HG02759 (cell line): Measurements from ENCODE around the gene MOB2.
"Not testable (repeated sequence)": the region's sequence is repeated elsewhere in the genome, so short reads cannot be mapped to it uniquely, and the experiment has no call there.

ENCODE experiments used
- ATAC-seq: cut with Tn5 transposase; IDR thresholded peaks from one replicate; pipeline ENCODE4 v1.9.1; 2021; ENCODE audit warnings: mild to moderate bottlenecking, moderate library complexity; ENCODE audit not compliant: unreplicated experiment

The MOB2 gene

DNA sequence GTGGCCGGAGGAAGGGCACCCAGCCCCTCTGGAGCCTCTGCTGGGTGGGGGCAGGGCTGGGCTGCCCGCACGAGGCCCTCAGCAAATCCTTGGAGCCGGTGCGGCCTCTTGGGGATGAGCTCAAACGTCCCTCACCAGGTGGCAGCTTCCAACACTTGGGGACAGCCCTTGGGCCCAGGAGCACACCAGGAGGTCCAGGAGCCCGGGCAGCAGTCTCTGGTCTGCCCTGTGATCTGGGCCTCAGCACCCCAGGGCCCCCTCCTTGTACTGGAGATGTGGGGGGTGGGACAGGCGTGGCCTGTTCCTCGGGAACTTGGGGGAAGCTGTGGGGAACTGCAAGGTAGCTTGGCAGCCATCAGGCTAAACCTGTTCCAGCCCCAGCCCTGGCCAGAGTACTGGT, 40.0 kb downstream of the MOB2 start:
- ATAC-seq, result no peak

DNA sequence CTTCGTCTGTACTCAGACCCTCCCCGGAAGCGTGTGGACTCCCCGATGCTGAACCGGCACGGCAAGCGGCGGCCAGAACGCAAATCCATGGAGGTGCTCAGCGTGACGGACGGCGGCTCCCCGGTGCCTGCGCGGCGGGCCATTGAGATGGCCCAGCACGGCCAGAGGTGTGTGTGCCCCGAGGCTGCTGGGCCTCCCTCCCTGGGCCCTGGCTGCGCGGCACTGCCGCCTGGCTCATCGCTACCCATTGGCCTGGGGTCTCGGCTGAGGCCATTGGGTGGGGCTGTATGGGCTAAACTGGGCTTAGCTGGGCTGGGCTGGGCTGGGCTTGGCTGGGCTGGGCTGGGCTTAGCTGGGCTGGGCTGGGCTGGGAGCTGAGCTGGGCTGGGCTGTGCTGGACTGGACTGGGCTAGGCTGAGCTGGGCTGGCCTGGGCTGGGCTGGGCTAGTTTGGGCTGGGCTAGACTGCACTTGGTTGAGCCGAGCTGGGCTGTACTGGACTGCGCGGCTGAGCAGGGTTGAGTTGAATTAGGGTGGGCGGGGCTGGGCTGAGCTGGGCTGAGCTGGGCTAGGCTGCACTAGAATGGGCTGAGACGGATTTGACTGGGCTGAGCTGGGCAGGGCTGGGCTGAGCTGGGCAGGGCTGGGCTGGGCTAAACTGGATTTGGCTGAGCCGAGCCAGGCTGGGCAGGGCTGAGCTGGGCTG, 40.7 kb downstream of the MOB2 start:
- ATAC-seq, result no peak

DNA sequence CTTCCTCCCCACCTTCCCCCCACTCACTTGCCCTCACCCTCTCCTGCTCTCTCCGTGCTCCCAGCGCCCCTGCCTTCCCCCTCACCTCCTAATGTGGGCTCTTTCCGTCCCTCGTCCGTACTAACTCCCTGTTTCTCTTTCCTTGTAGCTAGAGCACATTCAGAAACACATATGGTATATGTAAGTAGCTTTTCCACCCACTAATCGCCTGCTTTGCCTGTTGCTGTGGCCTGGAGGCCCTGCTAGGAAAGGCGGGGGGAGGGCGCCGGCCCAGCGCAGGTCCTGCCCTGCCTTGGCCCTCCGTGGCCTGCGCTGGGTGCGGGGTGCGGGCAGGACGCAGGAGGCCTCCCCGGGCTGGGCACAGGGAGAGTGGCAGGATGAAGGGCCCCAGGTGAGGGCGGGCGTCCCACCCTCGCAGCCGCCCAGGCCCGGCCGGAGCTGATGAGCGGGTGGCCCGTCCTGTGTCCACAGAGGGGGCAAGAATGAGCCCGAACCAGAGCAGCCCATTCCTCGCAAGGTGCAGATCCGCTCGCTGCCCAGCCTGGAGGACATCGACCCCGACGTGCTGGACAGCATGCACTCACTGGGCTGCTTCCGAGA, 41.7 kb downstream of the MOB2 start:
- ATAC-seq, result no peak

DNA sequence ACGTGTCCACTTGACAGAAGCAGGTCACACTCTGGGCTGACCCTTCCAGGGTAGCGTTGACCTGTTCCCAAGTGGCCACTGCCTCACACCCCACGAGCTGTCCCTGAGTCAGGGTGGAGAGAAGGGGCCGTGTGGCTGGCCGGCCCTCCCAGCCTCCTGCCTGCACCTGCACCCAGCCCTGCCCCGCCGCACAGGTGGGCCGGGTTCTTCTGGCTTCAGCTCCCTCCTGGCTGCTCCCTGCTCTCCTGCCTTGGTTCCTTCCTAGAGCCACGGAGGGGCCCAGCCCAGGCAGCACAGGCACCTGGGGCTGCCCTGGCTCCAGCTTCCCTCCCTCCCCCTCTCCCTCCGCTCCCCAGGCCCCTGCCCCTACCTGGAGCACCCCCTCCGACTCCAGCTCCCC, 42.3 kb downstream of the MOB2 start:
- ATAC-seq, result no peak

DNA sequence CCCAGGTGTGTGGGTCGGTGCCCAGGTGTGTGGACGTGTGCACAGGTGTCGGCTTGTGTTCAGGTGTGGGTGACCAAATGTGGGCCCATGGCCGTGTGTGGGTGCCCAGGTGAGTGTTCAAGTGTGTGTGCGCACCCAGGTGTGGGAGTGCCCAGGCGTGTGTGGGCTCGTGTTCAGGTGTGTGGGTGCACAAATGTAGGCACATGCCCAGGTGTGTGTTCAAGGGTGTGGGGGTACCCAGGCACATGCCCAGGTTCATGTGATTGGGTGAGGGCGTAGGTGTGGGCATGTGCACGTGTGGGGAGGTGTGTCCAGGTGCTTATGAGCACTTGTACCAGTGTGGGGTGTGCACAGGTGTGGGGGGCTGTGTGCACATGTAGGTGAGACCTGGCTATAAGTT, 42.8 kb downstream of the MOB2 start:
- no peak for ATAC-seq

DNA sequence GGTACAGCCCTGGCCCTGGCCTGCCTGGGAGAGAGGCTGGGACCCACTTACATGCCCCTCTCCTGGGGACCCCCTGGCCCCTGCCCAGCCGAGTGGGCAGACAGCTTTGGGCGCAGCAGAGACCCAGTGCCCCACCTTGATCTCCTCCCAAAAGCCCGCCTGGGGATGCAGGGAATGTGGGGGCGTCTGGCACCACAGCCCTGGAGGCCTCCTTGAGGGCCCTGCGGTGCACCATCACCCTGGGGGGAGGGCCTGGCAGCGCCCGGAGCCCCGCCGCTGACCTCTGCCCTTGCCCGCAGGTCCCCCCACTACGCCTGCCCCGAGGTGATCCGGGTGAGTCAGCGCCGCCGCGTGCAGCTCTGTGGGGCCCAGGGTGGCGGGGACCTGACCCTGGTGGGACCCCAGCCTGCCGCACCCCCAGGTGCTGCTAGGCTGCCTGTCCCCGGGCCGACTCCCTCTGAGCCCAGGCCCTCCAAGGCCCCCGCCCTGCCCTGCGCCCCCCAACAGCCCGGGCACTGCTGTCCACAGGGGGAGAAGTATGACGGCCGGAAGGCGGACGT, 43.7 kb downstream of the MOB2 start:
- no peak for ATAC-seq

DNA sequence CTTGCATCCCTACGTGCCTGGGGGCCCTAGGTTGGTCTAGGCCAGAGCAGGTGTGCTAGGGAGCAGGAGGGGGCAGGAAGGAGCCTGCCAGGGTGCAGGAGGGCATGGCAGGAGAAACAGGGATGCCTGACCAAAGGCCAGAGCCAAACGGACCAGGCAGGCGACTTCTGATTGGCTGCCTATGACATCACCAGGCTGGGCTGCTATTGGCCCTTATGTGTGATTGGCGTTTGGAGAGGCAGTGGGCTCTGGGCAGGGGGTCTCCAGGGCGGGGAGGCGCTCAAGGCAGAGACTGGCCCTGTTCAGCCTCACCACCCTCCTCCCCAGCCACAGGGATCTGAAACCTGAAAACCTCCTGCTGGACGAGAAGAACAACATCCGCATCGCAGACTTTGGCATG, 44.4 kb downstream of the MOB2 start:
- ATAC-seq, result no peak

DNA sequence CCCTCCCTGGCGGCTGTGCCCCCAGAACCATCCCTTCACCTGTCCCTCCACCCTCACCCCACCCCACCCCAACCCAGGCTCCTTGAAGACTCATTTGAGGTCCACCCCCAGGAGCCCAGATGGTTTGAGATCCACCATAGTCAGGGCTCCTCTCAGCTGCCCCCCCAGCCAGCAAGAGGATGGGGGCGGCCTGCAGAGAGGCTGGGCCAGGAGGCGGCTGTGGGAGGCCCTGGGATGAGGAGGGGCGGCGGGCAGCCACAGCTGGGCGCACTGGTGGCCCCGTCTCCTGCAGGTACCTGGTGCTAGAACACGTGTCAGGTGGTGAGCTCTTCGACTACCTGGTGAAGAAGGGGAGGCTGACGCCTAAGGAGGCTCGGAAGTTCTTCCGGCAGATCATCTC, 46.1 kb downstream of the MOB2 start:
- ATAC-seq, result no peak

DNA sequence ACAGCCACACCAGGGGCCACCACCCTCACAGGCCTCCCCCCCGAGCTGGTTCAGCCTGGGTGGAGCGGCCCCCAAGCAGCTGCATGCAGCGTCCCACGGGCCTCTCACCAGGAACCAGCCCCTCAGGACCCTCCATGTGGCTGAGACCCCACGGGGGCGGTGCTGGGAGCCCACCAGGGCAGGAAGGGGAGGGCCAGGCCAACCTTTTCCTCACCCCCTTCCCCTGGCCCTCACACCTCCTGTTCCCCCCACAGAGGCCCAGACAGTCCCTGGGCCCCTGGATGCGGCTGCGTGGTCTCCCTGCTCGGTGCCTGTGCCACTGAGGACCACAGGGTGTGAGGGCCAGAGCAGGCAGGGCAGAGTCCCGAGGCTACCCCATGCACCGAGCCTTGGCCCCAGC, 46.5 kb downstream of the MOB2 start:
- no peak for ATAC-seq

DNA sequence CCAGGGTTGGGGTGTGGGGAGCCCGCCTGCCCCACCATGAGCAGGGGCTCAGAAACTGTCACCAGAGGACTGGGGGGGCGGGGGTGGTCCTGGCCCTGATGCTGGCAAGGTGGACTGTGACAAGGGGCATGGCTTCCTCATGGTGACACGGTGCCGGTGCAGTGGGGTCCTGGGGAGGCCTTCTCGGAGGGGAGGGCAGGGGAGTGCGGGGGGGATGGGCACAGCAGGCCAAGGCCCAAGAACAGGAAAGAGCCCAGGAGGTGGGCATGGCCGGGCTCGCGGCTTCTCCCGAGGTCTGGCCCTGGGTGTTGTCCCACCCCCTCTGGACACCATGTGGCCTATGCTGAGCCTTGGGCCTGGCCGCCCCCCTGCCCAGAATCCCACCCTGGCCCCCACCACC, 47.2 kb downstream of the MOB2 start:
- ATAC-seq, result no peak

DNA sequence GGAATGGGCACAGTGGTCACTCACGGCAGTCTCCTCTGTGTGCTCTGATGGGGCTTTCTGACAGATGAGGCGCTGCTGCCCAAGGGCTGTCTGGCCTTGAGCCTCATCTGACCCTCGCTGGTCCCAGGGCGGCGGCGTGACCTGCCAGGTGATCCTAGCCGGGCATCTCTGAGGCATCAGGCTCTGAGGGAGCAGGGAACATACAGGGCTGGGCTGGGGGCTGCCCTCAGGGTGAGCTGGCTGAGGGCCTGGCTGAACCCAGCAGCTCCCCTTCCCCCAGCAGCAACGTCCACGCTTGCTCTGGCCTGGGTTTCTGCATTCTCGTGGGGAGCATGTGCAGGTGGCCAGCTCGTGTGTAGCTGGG, 47.6 kb downstream of the MOB2 start:
- no peak for ATAC-seq

DNA sequence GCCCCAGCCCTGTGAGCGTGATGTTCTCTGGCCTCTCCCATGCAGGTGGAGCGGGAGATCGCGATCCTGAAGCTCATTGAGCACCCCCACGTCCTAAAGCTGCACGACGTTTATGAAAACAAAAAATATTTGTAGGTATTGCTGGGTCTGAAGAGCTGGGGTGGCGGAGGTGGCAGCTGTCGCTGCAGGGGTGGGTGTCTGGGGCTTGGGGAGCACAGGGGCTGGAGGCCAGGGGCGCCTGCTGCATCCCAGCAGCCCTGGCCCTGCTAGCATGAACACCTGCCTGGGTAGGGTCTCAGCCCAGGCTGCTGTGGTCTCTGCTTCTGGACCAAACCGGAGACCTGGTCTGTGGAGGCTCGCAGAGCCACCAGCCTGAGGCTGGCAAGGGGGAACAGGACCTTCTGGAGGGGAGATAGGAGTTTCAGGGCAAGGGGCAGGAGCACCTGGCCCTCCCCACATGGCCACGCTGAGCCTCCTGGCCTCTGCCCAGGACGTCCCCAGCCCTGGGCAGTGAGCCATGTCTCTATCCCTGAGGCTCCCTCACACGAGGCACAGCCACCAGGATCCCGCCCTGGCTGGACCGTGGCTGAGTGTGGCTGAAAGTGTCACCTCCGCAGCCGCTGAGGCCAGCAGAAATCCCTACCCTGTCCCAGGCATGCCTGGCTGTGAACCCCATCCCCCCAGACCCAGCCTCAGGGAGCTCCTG, 48.2 kb downstream of the MOB2 start:
- no peak for ATAC-seq

DNA sequence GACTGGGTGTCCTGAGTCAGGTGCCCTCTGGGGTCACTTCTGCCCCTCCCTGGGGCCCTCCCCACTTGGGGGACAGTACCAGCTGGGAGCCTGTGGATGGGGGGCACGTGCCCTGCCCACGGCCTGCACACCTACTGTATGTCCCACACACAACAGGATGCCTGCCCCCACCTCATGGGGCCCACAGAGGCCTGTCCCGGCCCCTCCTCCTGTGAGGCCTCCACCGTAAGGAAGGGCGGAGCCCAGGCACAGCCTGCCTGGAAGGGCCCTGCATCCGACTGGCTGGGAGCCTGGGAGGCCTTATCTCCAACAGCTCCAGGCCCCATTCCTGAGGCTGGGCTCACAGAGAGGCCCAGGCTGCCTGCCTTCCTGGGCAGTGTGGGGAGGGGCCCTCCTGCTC, 49.1 kb downstream of the MOB2 start:
- no peak for ATAC-seq

DNA sequence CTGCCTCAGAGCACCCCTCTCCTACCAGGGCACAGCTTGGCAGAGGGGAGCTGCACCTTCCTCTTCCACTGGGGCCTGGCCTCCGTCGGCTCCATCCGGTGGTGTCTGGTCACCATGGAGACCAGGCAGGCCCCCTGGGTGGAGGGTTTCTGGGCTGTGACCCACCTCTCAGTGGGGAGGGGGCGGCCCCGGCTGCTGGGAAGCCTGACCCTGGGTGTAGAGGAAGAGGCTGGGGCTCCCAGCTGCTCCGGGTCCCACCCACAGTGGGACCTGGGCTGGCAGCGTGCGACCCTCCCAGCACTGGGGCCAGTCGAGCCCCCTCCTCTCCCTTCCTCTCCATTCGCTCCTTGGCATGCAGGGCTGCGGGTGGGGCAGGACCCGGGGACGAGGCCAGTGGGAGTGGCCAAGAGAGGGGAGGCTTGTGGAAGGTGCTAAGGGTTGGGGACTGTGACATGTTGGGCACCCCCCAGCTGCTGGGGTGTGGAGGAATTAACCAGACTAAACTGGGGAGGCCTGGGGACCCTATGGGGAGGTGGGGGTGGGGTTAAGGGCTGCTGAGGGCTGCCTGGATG, 50.0 kb downstream of the MOB2 start:
- no peak for ATAC-seq

DNA sequence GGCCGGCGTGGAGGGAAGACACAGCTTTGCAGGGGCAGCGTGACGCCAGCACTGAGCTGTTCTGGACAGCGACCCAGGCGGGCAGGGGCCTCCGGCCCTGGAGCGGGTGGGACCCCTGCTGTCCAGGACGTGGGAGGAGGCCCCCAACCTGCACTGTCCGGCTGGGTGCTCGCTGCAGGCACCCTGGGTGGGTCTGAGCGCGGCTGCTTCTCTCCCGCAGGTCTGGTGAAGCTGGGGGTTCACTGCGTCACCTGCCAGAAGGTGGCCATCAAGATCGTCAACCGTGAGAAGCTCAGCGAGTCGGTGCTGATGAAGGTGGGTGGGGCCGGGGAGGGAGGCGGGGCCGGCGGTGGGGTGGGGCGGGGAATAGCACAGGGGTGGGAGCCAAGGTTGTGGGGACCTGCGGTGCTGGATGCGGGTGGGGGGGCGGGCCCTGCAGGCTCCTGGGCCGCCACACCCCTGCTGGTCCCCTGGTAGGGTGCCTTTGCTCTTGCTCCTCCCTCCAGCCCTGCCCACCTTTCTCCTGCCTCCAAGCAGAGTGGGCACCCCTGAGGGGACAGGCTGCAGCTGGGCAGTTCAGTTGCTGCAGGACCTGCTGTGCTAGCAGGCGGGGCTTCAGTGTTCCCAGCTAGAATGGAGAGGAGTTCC, 50.6 kb downstream of the MOB2 start:
- ATAC-seq, result no peak

DNA sequence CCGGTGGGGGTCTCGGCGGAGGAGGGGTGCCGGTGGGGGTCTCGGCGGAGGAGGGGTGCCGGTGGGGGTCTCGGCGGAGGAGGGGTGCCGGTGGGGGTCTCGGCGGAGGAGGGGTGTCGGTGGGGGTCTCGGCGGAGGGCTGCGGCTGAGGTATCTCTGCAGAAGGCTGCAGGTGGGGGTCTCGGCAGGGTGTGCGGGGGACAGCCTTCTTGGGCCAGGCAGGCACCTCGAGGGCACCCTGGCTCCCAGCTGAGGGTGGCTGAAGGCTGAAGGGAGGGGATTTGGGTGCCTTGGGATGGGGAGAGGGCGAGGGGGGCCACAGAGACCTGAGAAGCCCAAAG, 51.1 kb downstream of the MOB2 start:
- not testable (repeated sequence) for ATAC-seq

DNA sequence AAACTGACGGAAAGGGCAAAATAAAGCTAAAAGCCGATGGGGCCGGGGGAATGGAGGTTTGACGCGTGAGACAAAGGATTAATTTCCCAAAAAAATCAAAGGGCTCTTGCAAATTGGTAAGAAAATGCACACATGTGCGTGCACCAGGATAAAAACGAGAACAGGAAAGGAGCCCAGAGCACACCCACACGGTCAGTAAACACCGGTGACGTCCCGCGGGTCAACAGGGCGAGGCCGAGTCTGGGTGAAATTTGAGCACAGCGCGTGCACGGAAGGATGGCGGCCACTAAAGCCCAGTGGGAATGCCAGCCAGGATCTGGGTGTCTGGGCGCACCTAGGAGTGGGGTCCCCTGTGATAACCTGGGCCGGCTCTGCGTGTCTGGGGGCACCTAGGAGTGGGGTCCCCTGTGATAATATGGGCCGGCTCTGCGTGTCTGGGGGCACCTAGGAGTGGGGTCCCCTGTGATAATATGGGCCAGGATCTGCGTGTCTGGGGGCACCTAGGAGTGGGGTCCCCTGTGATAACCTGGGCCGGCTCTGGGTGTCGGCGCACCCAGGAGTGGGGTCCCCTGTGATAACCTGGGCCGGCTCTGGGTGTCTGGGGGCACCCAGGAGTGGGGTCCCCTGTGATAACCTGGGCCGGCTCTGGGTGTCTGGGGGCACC, 52.5 kb downstream of the MOB2 start:
- no peak for ATAC-seq

DNA sequence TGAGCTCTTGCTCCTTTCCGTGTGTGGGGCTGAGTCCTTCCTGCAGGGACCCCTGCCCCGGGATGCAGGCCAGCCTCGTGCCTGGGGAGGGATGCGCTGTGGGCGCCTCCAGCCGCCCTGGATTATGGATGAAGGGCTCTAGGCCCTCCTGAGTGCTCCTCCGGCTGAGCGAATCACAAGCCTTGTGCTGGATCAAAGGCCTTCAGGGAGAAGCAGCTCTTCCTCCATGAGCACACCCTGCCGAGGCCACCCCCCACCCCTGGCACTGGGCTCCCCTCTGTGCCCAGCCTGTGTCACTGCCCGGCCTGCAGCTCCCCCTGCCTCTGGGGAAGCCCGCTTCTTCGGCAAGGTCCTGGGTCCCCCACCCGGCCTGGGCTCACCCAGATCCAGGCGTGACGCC, 53.0 kb downstream of the MOB2 start:
- ATAC-seq, result no peak

DNA sequence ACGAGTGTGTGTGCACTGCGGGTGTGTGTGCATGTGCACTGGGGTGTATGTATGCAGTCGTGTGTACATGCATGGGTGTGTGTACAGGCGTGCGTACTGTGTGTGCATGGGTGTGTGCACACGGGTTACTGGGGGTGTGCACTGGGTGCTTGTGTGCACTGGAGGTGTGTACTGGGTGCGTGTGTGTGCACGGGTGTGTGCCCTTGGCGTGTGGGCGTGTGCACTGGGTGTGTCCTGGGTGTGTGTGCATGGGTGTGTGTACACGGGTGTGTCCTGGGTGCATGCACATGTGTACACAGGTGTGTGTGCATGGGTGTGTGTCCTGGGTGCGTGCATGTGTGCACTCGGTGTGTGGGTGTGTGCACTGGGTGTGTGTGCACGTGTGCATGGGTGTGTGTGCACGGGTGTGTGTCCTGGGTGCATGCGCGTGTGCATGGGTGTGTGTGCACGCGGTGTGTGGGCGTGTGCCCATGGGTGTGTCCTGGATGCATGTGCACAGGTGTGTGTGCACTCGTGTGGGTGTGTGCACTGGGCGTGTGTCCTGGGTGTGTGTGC, 57.7 kb downstream of the MOB2 start:
- ATAC-seq, result no peak

DNA sequence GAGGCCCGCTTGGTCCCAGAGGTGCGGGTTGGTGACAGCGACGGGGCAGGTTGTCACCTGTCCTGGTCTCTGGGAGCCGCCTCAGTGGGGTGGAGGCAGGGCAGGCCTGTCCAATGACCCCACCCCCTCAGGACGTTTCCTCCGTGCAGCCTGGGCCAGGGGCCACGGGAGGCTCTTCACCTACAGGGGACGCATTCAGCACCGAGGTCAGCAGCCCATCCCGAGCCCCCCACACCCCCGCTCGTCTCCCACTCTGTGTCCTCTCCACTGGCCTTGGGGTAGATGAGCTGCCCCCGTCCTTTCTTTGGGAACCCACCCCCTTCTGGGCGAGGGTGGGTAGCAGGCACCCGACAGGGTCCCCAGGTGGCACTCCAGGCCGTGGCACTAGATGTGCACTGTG, 61.1 kb downstream of the MOB2 start:
- ATAC-seq, result no peak

DNA sequence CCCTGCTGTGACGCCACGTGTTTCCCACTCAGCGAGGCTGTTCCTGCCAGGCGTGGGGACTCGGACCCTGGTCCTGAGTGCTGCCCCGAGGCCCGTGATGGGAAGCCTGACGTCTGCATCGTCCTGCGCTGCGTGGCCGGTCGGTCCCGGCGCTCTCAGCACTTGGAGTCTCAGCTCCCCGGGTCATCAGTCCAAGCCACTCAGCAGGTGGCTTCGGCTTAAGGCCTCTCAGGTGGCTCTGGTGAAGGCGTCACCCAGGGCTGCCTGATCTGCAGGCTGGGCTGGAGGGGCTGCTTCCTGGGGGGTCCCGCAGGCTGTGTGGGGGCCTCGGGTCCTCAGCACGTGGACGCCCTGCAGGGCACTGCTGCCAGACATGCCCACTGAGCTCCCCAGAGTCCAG, 61.6 kb downstream of the MOB2 start:
- ATAC-seq, result no peak
